Astrocyte of the cerebellum (primary cell): ENCODE data around the gene KRTAP4-5.
"Not testable (repeated sequence)": the region's sequence is repeated elsewhere in the genome, so short reads cannot be mapped to it uniquely, and the experiment has no call there.

ENCODE experiments used
- DNase-seq: peaks from one replicate; pipeline ENCODE4 v3.0.0-alpha.2; 2011; ENCODE audit warnings: low read depth
- H3K4me3 ChIP-seq: 2 replicates; pipeline ENCODE4 v1.5.1; 2011; ENCODE audit warnings: mild to moderate bottlenecking, low read depth, low read length, moderate library complexity
- CTCF ChIP-seq: IDR thresholded peaks from 2 replicates; pipeline ENCODE4 v1.5.1; 2012; ENCODE audit warnings: low read length, low read depth, moderate library complexity, mild to moderate bottlenecking; ENCODE audit errors: missing control alignments
- in situ Hi-C: cut with HindIII; loops from 2 replicates; pipeline ENCODE4 v1.10.0; 2017; ENCODE audit warnings: low sequenced_read_pairs

The KRTAP4-5 gene

DNA sequence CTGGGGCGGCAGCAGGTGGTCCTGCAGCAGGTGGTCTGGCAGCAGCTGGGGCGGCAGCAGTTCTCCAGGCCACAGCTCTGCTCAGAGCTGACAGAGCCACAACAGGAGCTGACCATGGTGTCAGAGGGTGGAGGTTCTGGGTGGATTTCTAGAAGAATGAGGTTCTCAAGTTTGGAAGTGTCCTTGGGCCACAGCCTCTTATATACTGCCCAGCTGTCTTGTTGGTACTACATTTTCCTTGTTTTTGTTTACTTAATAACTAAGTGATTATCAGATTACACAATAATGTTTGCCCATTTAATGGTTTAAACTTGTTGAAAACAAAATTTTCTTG lies at the start of gene KRTAP4-5:
TSS of gene KRTAP4-5 (minus strand) at position 174 of the 334 bp plus-strand sequence. CDS start at position 116, 58 bp downstream.
- DNase-seq = no peak
- in situ Hi-C loops = no loop called here
- no peak within 1 kb of the TSS for H3K4me3 ChIP-seq
- no peak for TF ChIP-seq CTCF

DNA sequence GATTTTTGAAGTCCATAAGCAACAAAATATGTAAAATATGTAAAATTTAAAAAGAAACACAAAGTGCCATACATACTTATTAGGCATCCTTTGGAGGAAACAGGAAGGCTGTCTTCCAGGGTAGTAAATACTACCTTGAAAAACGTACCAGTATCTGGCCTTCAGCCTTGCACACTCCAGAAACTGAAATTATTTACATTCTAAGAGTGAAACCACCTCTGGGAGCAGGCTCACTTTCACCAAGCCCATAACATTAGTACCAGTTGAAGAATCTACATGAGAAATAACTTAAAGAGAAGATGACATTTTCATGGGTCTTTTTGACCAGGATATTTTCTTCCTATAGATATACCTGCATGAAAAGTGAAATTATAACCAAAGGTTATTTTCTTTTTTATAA lies 46.4 kb upstream of the KRTAP4-5 start:
- no peak for TF ChIP-seq CTCF
- in situ Hi-C loops = no loop called here

GRCh38 chr17:41190328-41190727 lies 40.7 kb upstream of the KRTAP4-5 start:
- in situ Hi-C loops = no loop called here
- no peak for DNase-seq
- TF ChIP-seq CTCF = no peak
- H3K4me3 ChIP-seq = no peak overlapping the region

More for the DNA sequence above, 46.4 kb upstream of the KRTAP4-5 start:
- no peak overlapping the region for H3K4me3 ChIP-seq
- no peak for DNase-seq

GRCh38 chr17:41189837-41190318 lies 40.3 kb upstream of the KRTAP4-5 start, which contains the start of gene KRTAP9-1:
Gene KRTAP9-1 (plus strand): TSS chr17:41189887. CDS start chr17:41189887, 0 bp downstream.
- H3K4me3 ChIP-seq, in situ Hi-C loops, DNase-seq: not testable (repeated sequence)

DNA sequence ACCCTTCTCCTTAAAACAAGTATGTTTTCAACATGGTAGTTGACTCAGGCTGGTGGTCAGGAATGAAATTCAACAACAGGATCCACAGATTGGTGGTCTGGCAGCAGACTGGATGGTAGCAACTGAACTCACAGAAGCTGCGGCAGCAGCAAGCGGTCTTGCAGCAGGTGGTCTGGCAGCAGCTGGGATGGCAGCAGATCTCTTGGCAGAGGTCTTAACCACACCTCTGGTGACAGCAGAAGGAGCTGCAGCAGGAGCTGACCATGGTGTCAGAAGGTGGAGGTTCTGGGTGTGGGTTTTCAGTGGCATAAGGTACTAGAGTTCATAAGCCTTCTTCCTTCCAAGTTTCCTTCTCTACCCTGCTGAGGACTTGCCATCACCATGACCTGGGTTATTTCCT lies 37.2 kb upstream of the KRTAP4-5 start:
- no peak overlapping the region for H3K4me3 ChIP-seq
- DNase-seq = peak; percentile 3
- in situ Hi-C loops = no loop called here
- TF ChIP-seq CTCF = no peak

- TF ChIP-seq CTCF = no peak
- in situ Hi-C loops = no loop called here
- DNase-seq = no peak
- no peak overlapping the region for H3K4me3 ChIP-seq
These were observed 35.4 kb upstream of the KRTAP4-5 start for GRCh38 chr17:41185001-41185400.

GRCh38 chr17:41184480-41184961 lies 34.9 kb upstream of the KRTAP4-5 start, which contains the start of gene KRTAP4-1:
Gene KRTAP4-1 (minus strand): TSS chr17:41184911. CDS start chr17:41184854, 57 bp downstream.
- H3K4me3 ChIP-seq = no peak within 1 kb of the TSS
- DNase-seq = no peak
- no peak for TF ChIP-seq CTCF
- in situ Hi-C loops = no loop called here
